H9 (cell line): ENCODE data around the gene TSSC4. TPM values are rescaled to one million over a fixed set of nuclear protein-coding genes. Genes with fewer than 3 reads are reported as not detected.

ENCODE experiments used
- DNase-seq: peaks from one replicate; pipeline ENCODE4 v3.0.0-alpha.2; 2017
- H2AFZ ChIP-seq: one replicate; pipeline ENCODE4 v1.6.1; 2013; ENCODE audit warnings: mild to moderate bottlenecking, low read length, control low read depth, moderate library complexity
- H2AK5ac ChIP-seq: 2 replicates; pipeline ENCODE4 v1.6.1; 2013; ENCODE audit warnings: low read length, control low read depth, mixed read lengths; ENCODE audit not compliant: insufficient read length
- H2BK120ac ChIP-seq: one replicate; pipeline ENCODE4 v1.6.1; 2013; ENCODE audit warnings: low read depth, mild to moderate bottlenecking, low read length, control low read depth, inconsistent platforms; ENCODE audit not compliant: poor library complexity, severe bottlenecking
- H2BK12ac ChIP-seq: 2 replicates; pipeline ENCODE4 v1.6.1; 2013; ENCODE audit warnings: low read length, control low read depth, mixed read lengths, low read depth; ENCODE audit not compliant: insufficient read length
- H2BK15ac ChIP-seq: 2 replicates; pipeline ENCODE4 v1.6.1; 2013; ENCODE audit warnings: low read depth, low read length, control low read depth
- H2BK20ac ChIP-seq: one replicate; pipeline ENCODE4 v1.6.1; 2013; ENCODE audit warnings: low read depth, mild to moderate bottlenecking, low read length, control low read depth, inconsistent platforms; ENCODE audit not compliant: poor library complexity, severe bottlenecking
- H2BK5ac ChIP-seq: 2 replicates; pipeline ENCODE4 v1.6.1; 2013; ENCODE audit warnings: low read length, control low read depth, mixed read lengths; ENCODE audit not compliant: insufficient read length
- H3K14ac ChIP-seq: 2 replicates; pipeline ENCODE4 v1.6.1; 2013; ENCODE audit warnings: low read length, control low read depth; ENCODE audit not compliant: insufficient read depth
- H3K18ac ChIP-seq: 2 replicates; pipeline ENCODE4 v1.6.1; 2013; ENCODE audit warnings: low read depth, mild to moderate bottlenecking, mixed read lengths, low read length, control low read depth; ENCODE audit not compliant: insufficient read length
- H3K23ac ChIP-seq: 2 replicates; pipeline ENCODE4 v1.6.1; 2013; ENCODE audit warnings: low read length, control low read depth, mixed read lengths, low read depth; ENCODE audit not compliant: insufficient read length
- H3K23me2 ChIP-seq: 2 replicates; pipeline ENCODE4 v1.6.1; 2013; ENCODE audit warnings: low read depth, mild to moderate bottlenecking, mixed read lengths, low read length, control low read depth; ENCODE audit not compliant: insufficient read length, poor library complexity, severe bottlenecking
- H3K27ac ChIP-seq: 2 replicates; pipeline ENCODE4 v1.5.1; 2013; ENCODE audit warnings: low read length, control low read depth, mixed read lengths, low read depth; ENCODE audit not compliant: insufficient read length
- H3K27me3 ChIP-seq: 2 replicates; pipeline ENCODE4 v1.6.1; 2013; ENCODE audit warnings: low read length, control low read depth, inconsistent platforms; ENCODE audit not compliant: insufficient read depth
- H3K4ac ChIP-seq: 2 replicates; pipeline ENCODE4 v1.6.1; 2013; ENCODE audit warnings: low read depth, mild to moderate bottlenecking, control low read depth, inconsistent platforms, low read length, moderate library complexity
- H3K4me1 ChIP-seq: 2 replicates; pipeline ENCODE4 v1.6.1; 2013; ENCODE audit warnings: low read length, control low read depth, inconsistent platforms; ENCODE audit not compliant: insufficient read depth
- H3K4me2 ChIP-seq: 2 replicates; pipeline ENCODE4 v1.6.1; 2013; ENCODE audit warnings: low read length, control low read depth, mixed read lengths; ENCODE audit not compliant: insufficient read length, insufficient read depth
- H3K56ac ChIP-seq: 2 replicates; pipeline ENCODE4 v1.6.1; 2013; ENCODE audit warnings: low read depth, mild to moderate bottlenecking, mixed read lengths, low read length, control low read depth; ENCODE audit not compliant: insufficient read length
- H3K79me1 ChIP-seq: 2 replicates; pipeline ENCODE4 v1.6.1; 2013; ENCODE audit warnings: low read depth, mild to moderate bottlenecking, moderate library complexity, low read length, control low read depth, inconsistent platforms; ENCODE audit not compliant: insufficient read depth, poor library complexity, severe bottlenecking
- H3K79me2 ChIP-seq: 2 replicates; pipeline ENCODE4 v1.6.1; 2013; ENCODE audit warnings: low read length, control low read depth, inconsistent platforms; ENCODE audit not compliant: insufficient read depth
- H3K9ac ChIP-seq: 2 replicates; pipeline ENCODE4 v1.6.1; 2013; ENCODE audit warnings: low read length, control low read depth, mixed read lengths; ENCODE audit not compliant: insufficient read length; ENCODE audit errors: extremely low read depth
- H3K9me3 ChIP-seq: one replicate; pipeline ENCODE4 v1.6.1; 2013; ENCODE audit warnings: low read depth, low read length, inconsistent platforms; ENCODE audit not compliant: control insufficient read depth
- H3T11ph ChIP-seq: one replicate; pipeline ENCODE4 v1.6.1; 2013; ENCODE audit warnings: mild to moderate bottlenecking, low read length, control low read depth, inconsistent platforms
- H4K20me1 ChIP-seq: one replicate; pipeline ENCODE4 v1.6.1; 2013; ENCODE audit not compliant: control insufficient read depth, insufficient read length, insufficient read depth
- H4K5ac ChIP-seq: 2 replicates; pipeline ENCODE4 v1.6.1; 2013; ENCODE audit warnings: low read depth, mild to moderate bottlenecking, mixed read lengths, low read length, control low read depth; ENCODE audit not compliant: insufficient read length
- H4K8ac ChIP-seq: replicated peaks from 2 replicates; pipeline ENCODE4 v1.6.1; 2013; ENCODE audit warnings: low read length, control low read depth, mixed read lengths, low read depth; ENCODE audit not compliant: insufficient read length
- H4K91ac ChIP-seq: 2 replicates; pipeline ENCODE4 v1.6.1; 2013; ENCODE audit warnings: low read depth, mild to moderate bottlenecking, moderate library complexity, mixed read lengths, low read length, control low read depth; ENCODE audit not compliant: insufficient read length
- H3K27ac Mint-ChIP-seq, 3 experiments: 2 replicates in 2 of 3; 3 replicates in 1 of 3; pipeline ENCODE4 v1.8.0; 2020 to 2021; ENCODE audit warnings: mixed read lengths in 3 of 3, mild to moderate bottlenecking in 1 of 3, moderate library complexity in 1 of 3
- H3K27me3 Mint-ChIP-seq: 2 replicates; pipeline ENCODE4 v1.8.0; 2021; ENCODE audit warnings: low read depth, mild to moderate bottlenecking, moderate library complexity, mixed read lengths
- H3K36me3 Mint-ChIP-seq, 3 experiments: 2 replicates in 2 of 3; 3 replicates in 1 of 3; pipeline ENCODE4 v1.8.0; 2020 to 2021; ENCODE audit warnings: low read depth in 3 of 3, mixed read lengths in 3 of 3; ENCODE audit not compliant: insufficient read depth in 1 of 3
- H3K4me1 Mint-ChIP-seq, 2 experiments: 2 replicates each; pipeline ENCODE4 v1.8.0; 2020; ENCODE audit warnings: mixed read lengths in 2 of 2
- H3K4me3 Mint-ChIP-seq, 2 experiments: 2 replicates in 1 of 2; 3 replicates in 1 of 2; pipeline ENCODE4 v1.8.0; 2020 to 2021; ENCODE audit warnings: mild to moderate bottlenecking in 2 of 2, mixed read lengths in 2 of 2, moderate library complexity in 1 of 2
- H3K9me3 Mint-ChIP-seq, 2 experiments: 2 replicates in 1 of 2; 3 replicates in 1 of 2; pipeline ENCODE4 v1.8.0; 2020; ENCODE audit warnings: mild to moderate bottlenecking in 2 of 2, mixed read lengths in 2 of 2, moderate library complexity in 1 of 2
- CTCF ChIP-seq: fragments of 200-600 bp; sonication (generic); conservative IDR thresholded peaks from 3 replicates; pipeline ENCODE4 v1.8.0; 2021; ENCODE audit warnings: antibody characterized with exemption, mild to moderate bottlenecking
- WGBS: extraction: QIAGEN DNeasy Blood & Tissue Kit; methylation state at CpG from one replicate; pipeline ENCODE4 v1.1.7; 2013; ENCODE audit warnings: missing lambda C conversion rate, low lambda C conversion rate, mixed read lengths; ENCODE audit not compliant: insufficient read length; ENCODE audit errors: extremely low coverage; 5-methylcytosine and 5-hydroxymethylcytosine counted together
- total RNA-seq: library from RNA; stranded (reverse); gene quantifications from 2 replicates; pipeline ENCODE4 v1.2.1, GENCODE V29; 2021

The TSSC4 gene
- total RNA-seq, 1 experiment from 2014 or later = 51.0 TPM

- Histone ChIP-seq H3K9ac (no peak overlapping the region), H3K27me3 (no peaks in the 10 kb centered on the region), H3K4ac (no peak overlapping the region), H3K27ac (no peak overlapping the region), H2BK20ac (no peak overlapping the region), H3K79me2 (no peaks in the 10 kb centered on the region; the same call in 1 of the 2 replicates), H3K79me1 (no peaks in the 10 kb centered on the region), H4K20me1 (no peaks in the 10 kb centered on the region), H3K14ac (no peak overlapping the region), H4K8ac (no peak overlapping the region), H3K4me1 (no peaks in the 10 kb centered on the region), H3K23ac (no peak overlapping the region), H3T11ph (no peak overlapping the region), H2BK5ac (no peak overlapping the region), H3K23me2 (peaks cover 4% of the 10 kb centered on the region), H4K91ac (no peak overlapping the region), H3K4me2 (no peak overlapping the region), H3K56ac (no peak overlapping the region), H2AFZ (no peak overlapping the region), H2BK12ac (no peak overlapping the region), H4K5ac (no peak overlapping the region), H2BK15ac (no peak overlapping the region), H2AK5ac (no peak overlapping the region), H3K18ac (no peak overlapping the region), H3K9me3 (no peaks in the 10 kb centered on the region), H2BK120ac (no peak overlapping the region)
- WGBS = no CpG with 5 or more reads among the region's 8 CpGs
- Mint-ChIP-seq H3K4me3 (no peak overlapping the region), H3K4me1 (peaks cover 6 to 11% of the 10 kb centered on the region in 2 experiments), H3K27ac (no peak overlapping the region), H3K36me3 (peaks cover 4 to 24% (median 18%) of the 10 kb centered on the region in 3 experiments), H3K9me3 (no peaks in the 10 kb centered on the region), H3K27me3 (no peaks in the 10 kb centered on the region)
- no peak for TF ChIP-seq CTCF
- no peak for DNase-seq
These were observed 5.8 kb upstream of the TSSC4 start for GRCh38 chr11:2394818-2395105.
